Amniotic stem cell (primary cell): Measurements from ENCODE around the gene APLP1.
"Not testable (repeated sequence)": the region's sequence is repeated elsewhere in the genome, so short reads cannot be mapped to it uniquely, and the experiment has no call there.

Source experiments
- DNase-seq: peaks from one replicate; lab custom pipeline; 2025; lab: John Stamatoyannopoulos, UW

Gene APLP1

DNA sequence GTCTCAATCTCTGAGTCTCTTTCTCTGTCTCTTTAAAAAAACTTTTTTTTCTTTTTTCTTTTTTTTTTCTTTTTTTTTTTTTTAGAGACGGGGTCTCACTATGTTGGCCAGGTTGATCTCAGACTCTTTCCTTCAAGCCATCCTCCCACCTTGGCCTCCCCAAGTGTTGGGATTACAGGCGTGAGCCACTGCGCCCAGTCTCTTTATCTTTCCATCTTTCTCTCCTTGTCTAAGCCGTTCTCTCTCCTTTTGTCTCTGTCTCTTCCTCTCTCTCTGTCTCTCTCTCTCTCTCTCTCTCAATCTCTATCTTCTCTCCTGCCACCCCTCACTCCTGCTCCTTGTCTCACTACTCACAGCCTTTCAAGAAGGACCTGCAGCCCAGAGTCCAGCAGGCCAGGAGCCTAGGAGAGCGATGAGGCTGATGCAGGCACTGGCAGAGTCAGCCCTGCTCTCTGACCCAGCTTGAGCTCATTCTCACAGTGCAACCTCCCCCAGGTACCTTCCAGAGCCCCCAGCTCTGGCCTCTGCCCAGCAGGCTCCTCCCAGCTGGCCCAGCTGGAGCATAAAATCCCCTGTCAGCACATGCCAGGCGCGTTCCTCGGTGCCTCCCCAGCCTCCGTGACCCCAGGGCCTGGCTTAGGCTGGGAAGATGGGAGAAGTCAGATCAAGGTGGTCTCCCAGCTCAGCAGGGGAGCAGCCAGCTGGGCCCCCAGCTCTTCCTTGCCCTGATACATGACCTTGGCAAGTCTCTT, 16.2 kb upstream of the APLP1 start, which contains the start of gene NPHS1:
TSS of gene NPHS1 (minus strand) at position 476 of the 752 bp plus-strand sequence. CDS start 667 bp downstream, outside the sequence.
- DNase-seq, result no peak

DNA sequence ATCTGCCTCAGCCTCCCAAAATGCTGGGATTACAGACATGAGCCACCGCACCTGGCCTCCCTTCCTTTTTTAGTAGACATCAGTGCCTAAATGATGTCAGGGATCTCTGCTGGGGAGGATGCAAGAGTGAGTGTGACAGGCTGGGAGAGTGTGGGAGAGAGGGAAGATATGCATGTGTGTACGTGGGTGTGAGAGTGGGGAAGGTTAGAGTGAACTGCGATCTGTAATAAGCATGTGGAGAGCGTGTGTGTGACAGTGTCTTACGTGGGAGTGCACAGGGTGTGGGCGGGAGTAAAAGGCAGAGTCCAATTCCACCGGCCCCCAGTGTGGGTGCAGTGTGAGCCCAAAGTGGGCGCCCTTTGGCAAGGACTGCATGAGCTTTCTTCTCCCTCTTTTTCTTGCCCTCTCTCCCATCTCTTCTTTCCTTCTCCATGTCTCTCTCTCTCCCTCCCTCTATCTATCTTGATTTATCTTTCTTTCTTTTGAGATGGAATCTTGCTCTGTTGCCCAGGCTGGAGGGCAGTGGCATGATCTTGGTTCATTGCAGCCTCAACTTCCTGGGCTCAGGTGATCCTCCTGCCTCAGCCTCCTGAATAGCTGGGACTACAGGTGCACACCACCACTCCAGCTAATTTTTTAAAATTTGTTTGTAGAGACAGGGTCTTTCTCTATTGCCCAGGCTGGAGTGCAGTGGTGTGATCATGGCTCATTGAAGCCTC, 15.2 kb upstream of the APLP1 start:
- no peak for DNase-seq

GRCh38 chr19:35856546-35857149, 11.7 kb upstream of the APLP1 start, which contains the start of gene KIRREL2:
TSS of gene KIRREL2 (plus strand) at chr19:35856911. CDS start at chr19:35857120, 209 bp downstream.
- DNase-seq, result no peak

- DNase-seq, result no peak
These were observed 10.1 kb upstream of the APLP1 start for GRCh38 chr19:35858311-35858710.

DNA sequence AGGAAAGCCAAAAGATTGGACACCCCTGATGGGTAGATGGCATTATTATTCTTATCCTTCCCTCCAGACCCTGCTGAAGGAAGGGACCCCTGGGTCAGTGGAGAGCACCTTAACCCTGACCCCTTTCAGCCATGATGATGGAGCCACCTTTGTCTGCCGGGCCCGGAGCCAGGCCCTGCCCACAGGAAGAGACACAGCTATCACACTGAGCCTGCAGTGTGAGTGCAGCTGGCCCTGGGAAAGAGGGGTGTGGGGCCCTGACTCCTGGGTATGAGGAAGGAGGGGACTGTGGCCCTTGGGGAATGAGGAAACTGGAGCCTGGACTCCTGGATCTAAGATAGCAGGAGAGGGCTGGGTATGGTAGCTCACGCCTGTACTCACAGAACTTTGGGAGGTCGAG, 9.0 kb upstream of the APLP1 start:
- DNase-seq, result no peak

- no peak for DNase-seq
These were observed 7.9 kb upstream of the APLP1 start for GRCh38 chr19:35860436-35860817.

DNA sequence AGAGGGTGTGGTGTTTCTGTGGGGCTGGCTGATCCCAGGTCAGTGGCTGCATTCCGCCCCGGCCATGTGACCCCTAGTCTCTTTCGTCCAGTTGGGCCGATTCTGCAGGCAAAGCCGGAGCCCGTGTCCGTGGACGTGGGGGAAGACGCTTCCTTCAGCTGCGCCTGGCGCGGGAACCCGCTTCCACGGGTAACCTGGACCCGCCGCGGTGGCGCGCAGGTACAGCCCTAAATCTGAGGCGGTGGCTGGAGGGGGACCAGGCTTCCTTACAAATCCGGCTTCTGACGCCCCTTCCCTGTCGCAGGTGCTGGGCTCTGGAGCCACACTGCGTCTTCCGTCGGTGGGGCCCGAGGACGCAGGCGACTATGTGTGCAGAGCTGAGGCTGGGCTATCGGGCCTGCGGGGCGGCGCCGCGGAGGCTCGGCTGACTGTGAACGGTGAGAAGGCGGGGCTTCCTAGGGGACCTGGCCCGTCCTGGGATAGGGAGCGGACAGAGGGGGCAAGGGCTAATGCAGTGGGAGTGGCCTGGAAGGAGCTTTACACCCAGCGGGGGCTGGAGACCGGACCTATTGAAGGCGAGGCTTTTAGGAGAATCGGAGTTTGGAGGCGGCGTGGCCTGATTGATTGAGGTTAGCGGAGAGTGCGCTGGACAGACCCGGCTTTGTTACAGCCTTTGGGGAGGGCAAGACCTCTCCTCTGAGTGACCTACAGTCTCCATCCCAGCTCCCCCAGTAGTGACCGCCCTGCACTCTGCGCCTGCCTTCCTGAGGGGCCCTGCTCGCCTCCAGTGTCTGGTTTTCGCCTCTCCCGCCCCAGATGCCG, 7.3 kb upstream of the APLP1 start:
- DNase-seq, result no peak

GRCh38 chr19:35861640-35862160, 6.7 kb upstream of the APLP1 start:
- no peak for DNase-seq

DNA sequence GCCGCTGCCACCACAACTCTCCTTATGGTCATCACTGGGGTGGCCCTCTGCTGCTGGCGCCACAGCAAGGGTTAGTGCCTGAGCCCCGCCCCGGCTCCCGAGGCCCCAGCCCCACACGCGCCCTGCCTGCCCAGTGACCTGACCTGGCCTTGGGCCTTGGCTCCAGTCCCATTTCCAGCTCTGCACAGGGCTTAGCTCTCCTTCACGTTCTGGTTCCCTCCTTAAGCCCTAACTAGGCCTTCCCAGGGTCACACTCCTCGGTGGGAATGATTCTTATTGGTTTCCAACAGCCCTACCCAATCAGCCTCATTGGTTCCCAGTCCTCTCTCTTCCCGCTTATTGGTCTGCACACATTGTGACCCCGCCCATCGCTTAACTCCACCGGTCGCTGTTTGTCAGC, 5.8 kb upstream of the APLP1 start:
- no peak for DNase-seq

DNA sequence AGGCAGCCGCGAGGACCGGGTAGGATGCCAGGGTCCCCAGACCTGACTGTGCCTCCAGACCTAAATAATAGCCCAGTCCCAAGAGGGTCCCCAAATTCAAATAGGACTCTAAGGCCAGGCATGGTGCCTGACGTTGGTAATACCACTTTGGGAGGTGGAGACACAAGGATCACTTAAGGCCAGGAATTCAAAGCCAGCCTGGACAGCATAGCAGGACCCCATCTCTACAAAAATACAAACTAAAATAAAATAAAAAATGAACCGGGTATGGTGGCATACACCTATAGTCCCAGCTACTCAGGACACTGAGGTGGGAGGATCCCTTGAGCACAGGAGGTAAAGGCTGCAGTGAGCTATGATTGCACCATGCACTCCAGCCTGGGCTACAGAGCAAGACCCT, 5.4 kb upstream of the APLP1 start:
- no peak for DNase-seq

GRCh38 chr19:35868823-35869326, 501 bp downstream of the APLP1 start:
- DNase-seq, result no peak

DNA sequence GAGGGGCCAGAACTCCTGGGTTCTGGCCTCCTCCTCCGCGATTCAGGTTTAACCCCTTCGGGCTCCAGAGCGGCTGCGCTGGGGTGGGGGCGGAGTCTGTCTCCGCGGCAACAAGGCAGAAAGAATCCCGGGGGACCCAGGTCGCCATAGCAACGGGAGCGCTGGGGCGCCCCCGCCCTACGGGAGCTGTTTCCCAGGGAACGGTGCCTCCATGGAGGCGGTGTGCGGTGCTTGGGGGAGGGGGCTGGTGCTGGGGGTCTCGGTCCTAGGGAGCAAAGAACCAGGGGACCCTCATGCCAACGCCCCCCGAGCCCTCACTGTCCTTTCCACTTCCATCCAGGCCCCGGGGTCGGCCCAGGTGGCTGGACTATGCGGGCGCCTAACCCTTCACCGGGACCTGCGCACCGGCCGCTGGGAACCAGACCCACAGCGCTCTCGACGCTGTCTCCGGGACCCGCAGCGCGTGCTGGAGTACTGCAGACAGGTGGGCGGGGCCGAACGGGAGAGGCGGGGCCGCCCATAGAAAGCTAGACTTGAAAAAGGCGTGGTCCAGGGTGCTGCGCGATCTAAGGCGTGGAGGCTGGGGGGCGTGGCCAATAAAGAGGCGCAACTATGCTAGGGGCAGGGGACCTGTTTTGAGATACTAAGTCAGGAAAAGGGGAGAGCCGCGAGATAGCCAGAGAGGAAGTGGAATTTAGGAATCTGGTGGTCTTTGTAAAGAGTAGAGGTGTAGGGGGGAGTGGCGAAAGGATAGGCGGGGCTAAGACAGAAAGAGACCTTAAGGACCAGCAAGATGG, 1.2 kb downstream of the APLP1 start:
- no peak for DNase-seq

DNA sequence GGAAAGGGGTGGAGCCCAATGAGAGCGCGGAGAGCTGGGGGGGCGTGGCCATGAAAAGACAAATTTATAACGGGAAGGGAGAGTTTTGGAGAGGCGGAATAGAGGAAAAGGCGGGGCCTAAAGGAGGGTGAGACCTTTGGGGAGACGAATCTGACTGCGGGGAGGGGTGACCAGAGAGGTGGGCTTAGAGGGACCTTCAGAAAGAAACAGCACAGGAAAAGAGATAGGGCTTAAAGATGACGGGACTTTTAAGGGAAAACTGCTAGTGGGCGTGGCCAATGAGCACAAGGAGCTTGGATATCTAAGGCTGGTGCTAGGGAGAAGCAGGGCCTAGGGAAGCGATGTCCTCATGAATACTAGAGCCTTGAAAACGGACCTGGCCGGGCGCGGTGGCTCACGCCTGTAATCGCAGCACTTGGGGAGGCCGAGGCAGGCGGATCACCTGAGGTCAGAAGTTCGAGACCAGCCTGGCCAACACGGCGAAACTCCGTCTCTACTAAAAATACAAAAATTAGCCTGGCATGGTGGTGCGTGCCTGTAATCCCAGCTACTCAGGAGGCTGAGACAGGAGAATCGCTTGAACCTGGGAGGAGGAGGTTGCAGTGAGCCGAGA, 1.9 kb downstream of the APLP1 start:
- DNase-seq, result not testable (repeated sequence)

GRCh38 chr19:35870798-35871197, 2.4 kb downstream of the APLP1 start:
- DNase-seq, result no peak

DNA sequence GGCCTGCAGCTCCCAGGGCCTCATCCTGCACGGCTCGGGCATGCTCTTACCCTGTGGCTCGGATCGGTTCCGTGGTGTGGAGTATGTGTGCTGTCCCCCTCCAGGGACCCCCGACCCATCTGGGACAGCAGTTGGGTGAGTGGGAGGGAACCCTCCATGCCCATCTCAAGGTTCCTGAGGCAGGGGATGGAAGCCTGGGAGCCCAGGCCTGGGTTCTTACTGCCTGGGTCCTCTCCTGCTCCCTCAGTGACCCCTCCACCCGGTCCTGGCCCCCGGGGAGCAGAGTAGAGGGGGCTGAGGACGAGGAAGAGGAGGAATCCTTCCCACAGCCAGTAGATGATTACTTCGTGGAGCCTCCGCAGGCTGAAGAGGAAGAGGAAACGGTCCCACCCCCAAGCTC, 3.2 kb downstream of the APLP1 start:
- DNase-seq, result no peak

- DNase-seq, result no peak
These were observed 3.8 kb downstream of the APLP1 start for GRCh38 chr19:35872180-35872579.

- no peak for DNase-seq
These were observed 6.1 kb downstream of the APLP1 start for GRCh38 chr19:35874392-35874930.

- DNase-seq, result no peak
These were observed 10.7 kb downstream of the APLP1 start for GRCh38 chr19:35879068-35879467.

DNA sequence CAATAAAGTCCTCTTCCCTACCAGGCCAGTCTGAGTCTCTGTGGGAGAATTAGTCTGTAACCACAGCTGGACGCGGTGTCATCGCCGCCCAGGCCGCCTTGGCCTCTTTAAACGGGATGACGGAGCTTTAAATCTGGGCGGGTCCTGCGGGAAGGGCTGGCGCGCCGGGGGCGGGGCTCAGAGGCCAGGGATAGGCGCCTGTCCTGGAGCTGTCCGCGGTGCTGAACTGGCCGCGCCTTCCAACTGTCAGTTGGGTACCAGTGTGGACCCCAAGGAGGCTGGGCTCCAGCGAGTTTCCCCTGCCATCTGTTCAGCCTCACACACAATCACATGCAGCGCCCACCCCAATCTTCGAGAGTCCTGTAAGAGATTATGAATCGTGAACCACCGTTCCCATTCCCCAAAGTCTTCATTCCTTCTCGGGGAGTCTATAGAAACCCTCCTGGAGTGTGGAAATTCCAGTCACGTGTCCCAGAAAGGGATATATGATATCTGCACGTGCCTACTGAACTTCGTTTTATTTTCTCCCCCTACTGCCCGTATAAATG, 11.5 kb downstream of the APLP1 start:
- peak; percentile 88 for DNase-seq
